HG03066 (cell line): ENCODE data around the gene DCAF4.
A peak's percentile ranks its signal among the peaks of the same experiment; 100 is the strongest.

Experiments
- ATAC-seq: cut with Tn5 transposase; IDR thresholded peaks from one replicate; pipeline ENCODE4 v1.9.1; 2021; ENCODE audit warnings: low read depth; ENCODE audit not compliant: unreplicated experiment

The DCAF4 gene, protein sequence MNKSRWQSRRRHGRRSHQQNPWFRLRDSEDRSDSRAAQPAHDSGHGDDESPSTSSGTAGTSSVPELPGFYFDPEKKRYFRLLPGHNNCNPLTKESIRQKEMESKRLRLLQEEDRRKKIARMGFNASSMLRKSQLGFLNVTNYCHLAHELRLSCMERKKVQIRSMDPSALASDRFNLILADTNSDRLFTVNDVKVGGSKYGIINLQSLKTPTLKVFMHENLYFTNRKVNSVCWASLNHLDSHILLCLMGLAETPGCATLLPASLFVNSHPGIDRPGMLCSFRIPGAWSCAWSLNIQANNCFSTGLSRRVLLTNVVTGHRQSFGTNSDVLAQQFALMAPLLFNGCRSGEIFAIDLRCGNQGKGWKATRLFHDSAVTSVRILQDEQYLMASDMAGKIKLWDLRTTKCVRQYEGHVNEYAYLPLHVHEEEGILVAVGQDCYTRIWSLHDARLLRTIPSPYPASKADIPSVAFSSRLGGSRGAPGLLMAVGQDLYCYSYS

DNA sequence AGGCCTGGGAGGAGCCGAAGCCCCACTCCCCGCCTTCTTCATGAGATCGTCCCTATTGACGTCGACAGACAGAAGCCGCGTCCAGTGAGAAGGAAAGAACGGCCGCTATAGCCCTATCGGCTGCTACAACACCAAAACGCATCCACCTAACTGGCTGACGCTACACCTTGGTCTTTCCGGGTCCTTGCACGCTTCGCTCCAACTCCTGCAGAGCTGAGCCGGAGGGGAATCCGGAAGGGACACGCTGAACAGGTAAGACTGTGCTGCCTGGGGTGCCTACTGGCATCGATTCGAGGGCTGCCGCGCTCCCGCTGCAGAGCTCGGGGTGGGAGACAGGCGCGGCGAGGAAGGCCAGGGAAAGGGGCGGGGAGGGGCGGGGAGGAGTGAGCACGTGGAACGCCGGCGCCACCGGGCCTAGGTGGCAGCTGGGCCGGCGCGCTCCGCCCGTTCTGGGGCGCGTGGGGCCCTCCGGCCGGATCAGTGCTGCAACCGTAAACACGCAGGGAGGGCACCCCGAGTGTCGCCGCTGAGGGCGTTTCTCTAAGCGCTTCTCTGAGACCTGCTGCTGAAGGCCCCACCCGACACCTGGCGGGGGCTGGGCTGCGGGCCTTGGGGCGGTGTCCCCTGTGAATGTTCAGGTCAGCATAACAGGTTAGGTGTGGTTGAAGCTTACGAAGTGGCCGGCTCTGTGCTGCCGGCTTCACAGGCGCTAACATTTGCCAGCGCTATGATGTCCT, at the start of gene DCAF4:
TSS of gene DCAF4 (plus strand) at position 173 of the 737 bp plus-strand sequence. CDS start 11,515 bp downstream, outside the sequence.
- peak; percentile 97 for ATAC-seq

DNA sequence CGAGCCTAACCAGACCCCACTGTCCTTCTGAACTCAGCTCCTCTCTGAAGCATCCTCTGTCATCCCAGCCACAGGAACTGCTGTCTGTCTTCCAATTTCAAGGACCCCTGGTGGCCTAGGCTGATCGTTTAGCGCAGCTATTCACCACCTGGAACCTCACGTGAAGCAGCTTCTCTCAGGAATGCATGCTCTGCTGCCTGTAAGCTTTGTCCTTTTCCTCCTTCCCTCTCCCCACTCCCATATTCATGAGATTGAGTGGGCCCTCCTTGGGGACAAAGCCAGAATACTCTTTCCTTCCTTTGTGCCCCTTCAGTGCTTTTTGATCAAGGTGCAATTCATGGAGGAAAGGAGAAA, 49.6 kb upstream of the DCAF4 start:
- no peak for ATAC-seq

DNA sequence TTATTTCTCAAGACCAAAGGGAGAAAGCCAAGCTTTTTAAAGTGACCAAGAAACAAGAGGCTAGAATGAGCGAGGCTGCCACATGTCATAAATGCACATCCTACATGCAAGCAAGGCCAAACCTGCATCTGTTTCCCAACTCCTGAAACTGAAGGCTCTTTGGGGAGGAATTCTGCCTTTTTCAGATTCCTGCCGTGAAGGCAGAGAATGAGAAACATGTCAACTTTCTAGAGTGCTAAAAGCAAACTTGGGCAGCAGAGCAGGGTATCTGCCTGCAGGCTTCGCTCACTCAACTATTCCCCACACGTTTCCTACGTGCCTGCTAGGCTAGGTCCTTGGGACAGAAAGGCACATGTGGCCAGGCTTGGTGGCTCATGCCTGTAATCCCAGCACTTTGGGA, 47.5 kb upstream of the DCAF4 start:
- no peak for ATAC-seq

DNA sequence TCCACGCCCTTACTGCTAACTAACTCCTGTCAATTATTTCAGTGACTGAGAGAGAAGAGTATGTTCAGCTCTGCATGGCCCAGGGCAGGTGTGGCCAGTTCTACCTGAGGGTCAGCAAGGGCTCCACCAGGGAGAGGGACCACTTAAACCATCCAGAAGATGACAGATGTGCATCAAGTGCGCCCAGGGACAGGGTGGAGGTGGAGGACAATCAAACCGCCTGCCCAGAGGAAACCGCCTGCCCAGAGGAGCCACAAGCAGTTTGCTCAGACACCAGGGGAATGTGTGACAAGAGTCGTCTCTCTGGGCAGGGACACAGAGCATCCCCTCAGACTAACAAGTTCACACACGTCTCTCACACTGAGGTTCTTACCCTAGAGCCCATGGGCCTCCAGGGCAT, 46.8 kb upstream of the DCAF4 start:
- no peak for ATAC-seq

DNA sequence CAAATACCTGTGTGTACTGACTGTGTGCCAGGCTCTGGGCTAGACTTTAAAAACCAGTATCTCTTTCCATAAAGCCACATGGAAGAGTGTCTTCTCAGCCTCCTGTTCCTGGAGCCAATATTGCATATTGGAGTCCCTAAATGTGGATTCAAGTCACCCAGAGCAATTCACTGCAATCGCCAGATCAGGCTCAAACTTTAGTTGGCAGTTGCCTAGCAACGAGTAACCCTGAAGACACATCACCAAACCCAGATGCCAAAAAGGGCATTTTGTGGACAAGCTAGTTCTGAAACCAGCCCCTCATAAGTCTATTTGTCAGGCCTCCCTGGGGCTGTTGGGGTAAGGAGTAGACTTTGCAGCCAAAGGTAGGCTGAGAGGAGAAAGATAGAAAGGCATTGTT, 46.1 kb upstream of the DCAF4 start:
- no peak for ATAC-seq

DNA sequence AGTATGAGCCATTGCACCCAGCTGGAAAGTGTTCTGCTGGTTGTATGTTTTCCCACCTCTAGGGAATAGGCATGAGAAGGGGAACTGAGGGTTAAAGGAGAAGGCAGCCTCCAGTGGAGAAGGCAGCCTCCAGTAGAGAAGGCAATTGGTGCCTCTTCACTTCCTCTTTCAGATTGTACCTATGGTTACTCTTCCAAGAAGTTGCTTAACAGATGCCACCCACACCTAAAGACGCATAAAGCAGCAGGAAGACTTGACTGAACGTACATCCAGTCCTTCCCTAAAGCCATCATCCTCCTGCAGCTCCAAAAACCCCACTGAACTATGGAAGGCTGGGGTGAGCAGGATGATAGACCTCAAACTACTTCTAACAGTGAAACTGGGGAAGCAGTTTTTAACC, 45.4 kb upstream of the DCAF4 start:
- no peak for ATAC-seq

DNA sequence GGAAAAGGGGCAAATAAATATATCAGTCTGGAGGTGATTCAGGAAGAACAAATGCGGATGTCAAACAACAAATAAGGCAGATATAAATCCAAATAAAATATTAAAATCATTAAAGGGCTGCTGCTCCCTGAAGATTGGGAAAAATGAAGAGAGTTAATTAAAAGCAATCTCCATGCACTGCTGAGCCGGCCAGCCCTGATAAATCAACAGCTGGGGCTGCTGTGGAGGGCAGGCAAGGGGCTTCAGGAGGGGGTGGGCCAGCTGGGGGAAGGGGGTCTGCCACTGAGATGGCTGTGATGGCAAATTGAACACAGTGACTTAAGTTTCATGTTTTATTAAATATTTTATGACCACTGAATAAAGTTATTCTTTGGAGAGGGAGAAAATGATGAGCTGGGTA, 44.7 kb upstream of the DCAF4 start:
- ATAC-seq: no peak

DNA sequence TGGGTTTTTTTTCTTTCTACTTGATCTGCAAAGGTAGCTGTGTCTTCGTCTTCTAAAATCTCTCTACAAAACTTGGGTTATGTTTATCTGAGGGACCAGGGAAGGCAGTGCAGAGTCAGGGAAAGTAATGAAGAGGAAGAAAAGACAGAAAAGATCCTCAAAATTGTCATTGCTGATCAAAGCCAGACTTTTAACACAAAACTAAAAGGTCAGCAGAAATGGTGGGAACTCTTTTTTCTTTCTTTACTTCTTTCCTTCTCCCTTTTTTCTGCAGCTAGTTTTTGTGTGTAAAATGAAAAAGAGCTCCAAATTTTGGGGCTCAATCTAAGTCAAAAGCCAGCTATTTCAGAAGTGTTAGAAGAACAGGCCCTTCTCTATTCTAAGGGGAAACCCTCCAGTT, 44.2 kb upstream of the DCAF4 start:
- no peak for ATAC-seq

DNA sequence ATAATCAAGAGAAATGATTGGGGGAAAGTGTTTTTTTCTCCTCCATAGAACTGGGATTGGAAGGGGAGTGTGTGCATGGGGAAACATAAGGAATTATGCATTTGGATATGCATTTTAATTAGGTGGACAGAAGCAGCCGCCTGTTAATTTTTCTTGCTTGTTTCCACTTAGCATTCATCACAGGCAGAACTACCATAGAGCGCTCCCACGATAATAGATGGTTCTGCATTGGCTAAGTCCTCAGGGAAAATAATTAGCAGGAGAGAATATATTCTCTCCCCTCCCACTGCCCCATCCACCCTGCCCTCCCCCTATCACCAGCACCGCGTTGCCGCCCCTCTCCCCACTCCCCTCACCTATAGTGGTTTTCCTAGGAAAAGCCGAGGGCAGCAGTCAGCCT, 43.8 kb upstream of the DCAF4 start:
- ATAC-seq: no peak

DNA sequence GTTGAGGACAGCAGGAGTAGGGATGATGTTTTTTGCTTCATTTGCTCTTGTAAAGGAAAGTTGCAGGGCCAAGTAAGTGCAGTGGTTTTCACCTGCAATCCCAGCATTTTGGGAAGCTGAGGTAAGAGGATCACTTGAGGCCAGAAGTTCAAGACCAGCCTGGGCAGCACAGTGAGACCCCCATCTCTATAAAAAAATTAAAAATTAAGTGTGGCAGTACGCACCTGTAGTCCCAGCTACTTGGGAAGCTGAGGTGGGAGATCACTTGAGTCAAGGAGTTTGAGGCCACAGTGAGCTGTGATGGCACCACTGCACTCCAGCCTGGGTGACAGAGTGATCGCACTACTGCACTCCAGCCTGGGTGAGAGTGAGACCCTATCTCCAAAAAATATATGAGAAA, 43.2 kb upstream of the DCAF4 start:
- no peak for ATAC-seq

DNA sequence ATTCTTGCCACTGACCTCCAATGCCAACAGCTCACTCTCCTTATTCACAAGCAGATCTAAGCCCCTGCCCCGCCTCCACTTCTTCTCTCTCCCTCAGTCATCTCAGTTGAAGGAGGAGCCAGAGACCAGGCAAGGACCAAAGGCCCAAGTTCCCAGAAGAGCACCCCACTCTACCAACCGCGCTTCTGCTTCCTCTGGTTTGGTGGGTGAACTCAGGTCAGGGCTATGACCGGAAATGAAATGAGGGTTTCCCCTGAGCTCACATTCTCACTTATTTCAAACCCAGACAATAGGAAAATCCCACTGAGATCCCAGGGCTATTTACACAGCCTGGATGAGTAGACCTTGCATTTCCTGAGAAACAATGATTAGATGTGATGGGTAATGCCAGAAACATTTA, 42.3 kb upstream of the DCAF4 start:
- ATAC-seq: peak; percentile 62

DNA sequence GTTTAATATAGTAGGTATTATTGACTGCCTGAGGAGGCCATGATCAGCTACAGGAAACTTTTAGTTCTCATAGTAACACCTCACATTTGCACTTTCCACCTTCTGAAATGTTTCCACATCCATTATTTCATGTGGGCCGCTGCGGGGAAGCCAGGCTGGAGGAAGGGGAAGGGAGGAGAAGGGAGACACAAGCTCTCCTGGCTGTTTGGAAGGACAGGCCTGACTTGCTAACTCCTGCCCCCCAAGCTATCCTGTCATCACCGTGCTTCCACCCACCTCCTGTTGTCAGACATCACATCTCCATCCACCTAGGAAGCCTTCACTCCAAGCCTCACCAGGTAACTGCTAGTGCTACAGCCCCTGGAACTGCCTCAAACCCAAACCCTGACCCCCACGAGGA, 41.9 kb upstream of the DCAF4 start:
- no peak for ATAC-seq

DNA sequence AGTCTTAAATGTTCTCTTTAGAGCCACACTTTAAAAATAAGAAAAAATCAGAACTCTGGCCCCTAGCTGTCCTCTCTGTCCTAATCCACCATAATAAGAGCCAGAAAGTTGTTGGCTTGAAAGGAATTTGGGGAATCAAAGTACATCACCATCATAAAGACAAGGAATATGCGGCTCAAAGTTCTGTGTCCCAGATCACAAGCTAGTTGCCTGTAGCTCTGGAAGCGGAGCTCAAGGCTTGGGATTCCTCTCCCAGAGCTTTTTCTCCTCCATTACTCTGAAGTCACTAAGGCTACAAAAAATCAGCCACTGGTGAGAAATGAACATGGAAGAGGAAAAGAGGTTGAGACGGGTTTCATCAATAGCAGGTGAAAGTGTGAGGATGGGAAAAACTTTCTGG, 38.8 kb upstream of the DCAF4 start:
- no peak for ATAC-seq

DNA sequence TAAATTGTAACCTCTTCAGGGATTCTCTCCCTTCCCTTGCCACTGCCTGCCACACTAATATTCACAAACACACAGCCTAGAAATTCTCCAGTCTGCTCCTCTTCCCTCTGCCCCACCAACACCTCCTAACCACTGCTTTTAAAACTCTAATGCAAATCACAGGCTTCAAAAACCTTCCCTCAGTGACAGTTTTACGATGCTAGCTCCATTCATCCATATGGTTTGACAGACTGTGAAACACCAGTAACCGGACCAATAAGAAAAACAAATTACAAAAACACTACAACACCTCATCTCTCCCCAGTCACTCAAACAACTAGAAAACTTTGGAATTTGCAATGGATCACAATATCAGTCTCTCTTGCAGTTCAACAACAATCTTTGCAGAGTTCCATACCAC, 38.1 kb upstream of the DCAF4 start:
- ATAC-seq: no peak

DNA sequence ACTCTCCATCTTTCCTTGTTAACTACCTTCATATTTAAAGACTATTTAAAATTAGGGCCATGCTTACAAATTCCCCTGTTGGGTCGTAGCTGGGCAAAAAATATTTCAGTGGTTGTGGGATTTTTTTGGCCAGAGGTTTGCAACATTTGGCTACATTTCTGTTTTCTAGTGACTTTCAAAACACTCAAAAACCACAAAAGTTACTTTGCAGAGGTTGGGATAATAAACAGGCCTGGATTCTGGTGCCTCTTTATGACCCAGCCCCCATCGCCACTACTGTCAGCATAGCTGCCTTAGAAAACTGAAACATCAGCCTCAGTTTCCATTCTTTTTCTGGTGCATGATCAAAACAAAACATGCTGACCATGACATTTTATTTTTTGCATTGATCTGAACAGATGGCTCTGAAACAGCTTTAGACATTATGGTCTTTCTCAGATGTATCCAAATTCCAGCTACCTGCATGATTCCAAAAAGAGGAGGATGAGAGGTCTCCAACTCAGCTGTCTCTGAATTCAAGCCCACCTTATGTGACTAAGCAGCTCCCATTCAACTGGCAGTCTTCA, 37.5 kb upstream of the DCAF4 start:
- no peak for ATAC-seq

DNA sequence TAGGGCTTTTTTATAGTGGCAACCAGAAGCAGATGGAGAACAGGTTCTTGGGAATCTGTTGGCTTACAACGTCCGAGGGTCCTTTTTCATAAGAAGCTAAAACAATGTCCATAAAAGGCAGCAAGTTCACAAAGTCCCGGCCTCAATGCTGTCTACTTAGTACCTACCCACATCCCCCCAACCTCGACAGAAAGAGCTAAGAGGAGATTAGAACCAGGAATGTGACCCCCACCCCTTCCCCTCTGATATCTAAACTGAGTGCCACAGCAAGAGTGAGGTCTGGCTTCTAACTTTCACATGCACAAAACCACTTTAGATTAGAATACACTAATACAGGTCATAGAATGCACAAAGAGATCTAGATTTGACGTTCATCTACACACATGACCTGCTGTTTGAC, 36.9 kb upstream of the DCAF4 start:
- ATAC-seq: no peak

DNA sequence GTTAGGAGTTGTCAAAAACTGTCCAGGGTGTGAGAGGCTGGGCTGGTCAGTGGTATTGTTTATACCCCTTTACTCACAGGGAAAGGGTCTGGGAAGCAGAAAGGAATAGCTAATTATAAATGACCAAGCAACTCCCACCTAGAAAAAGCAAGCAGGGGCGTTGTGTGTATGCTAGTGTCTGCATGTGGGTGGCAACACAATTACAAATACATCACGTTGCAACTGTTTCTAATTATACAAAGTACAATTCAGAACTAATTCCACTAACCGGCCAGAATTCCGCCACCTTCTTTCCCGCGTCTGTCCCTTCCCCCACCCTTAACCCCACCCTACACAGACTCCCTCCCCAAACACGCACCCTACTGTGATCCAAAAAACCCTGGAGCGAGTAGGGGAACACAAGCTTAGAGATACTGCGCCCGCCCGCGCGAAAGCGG, 34.6 kb upstream of the DCAF4 start:
- ATAC-seq: no peak

DNA sequence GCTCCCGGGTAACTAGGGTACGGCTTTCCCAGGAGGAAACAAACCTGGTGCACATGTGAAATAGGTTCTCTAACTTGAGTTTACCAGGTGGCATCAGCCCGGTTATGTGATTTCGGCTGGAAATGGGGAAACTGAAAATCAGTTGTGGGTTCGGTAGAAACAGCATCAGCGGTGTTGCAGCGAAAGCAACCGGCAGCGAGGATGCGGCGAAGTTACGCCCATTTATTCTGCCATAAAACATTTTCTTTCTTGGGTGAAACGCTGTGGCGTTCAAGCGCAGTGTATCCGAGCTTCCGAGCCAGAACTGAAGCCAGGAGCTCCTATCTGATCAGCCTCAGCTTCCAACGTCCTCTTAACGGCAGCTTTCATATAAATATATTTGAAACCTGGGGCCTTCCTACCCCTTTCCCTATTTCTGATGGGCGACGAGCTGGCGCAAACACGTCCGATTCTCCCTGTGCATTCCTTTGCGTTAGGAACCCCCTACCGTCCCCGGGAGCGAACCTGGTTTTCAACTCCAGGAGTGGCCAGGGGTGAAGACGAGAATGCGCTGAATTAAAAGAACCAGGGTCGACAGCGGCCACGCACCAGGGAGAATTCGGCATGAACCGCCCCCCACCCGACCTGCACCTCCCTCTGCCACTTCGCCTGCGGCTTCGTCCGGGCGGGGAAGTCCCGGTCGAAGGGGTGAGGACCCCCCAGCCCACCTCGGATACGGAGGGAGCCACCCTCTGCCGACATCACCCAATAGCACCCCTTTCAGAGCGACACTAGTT, 34.0 kb upstream of the DCAF4 start:
- no peak for ATAC-seq

DNA sequence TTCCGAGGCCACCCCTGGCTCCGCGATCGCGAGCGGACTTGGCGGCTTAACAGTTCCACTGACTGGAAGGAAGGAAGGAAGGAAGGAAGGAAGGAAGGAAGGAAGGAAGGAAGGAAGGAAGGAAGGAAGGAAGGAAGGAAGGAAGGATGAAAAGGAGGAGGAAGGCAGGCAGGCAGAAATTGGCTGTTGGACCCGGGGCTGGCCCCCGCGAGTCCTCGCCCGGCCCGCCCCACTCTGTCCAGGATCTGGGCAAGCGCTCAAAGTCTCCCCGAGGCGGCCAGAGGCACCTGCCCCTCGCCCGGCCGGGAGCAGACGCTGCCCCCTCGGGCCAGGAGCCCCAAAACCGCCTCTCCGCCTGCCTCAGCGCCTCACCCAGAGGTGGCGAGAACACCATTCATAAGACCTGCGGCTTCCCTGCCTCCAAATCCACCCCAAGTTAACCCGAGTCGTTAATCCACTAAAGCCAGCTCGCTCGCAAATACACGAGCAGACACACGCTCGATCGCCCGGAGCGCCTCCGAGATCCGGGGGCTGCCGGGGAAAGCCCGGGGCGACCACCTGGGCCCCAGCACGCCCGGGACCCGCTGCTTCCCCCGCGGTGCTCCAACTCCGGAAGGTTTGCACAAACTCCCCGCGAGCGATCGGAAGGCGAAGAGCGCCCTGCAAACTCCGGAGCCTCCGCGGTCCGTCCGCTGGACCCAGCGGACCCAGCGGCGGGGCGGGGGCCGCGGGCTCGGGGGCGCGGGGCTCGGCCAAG, 33.2 kb upstream of the DCAF4 start:
- peak; percentile 11 for ATAC-seq

DNA sequence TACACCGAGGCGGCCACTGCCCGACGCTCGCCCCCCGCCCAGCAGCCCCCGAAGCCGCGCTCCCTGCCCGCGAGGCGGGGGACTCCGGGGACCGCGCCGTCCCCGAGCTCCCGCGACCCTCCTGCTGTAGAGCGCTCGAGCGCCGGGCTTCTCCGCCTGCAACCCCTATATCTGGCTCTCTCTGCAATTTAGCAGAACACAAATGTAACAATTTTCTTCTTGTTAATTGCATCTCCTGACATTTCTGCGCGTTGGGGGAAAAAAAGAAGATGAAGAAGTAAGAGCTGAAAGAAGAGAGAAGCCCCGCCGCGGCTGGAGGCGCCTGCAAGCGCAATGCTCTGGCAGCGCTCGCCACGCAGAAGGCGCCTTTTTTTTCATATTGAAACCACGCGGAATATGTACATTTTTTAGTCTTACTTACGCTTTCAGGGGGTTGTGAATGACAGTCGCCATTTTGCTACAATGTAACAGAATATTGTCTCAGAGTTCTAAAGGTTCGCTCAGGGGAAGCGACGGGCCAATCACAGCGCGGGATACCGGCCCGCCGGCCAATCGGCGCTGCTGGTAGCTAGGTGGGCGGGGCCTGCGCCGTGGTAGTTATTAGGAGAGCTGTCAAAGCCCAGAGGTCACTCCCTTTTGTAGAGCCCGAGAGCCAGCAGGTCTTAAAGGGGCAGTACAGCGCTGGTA, 32.5 kb upstream of the DCAF4 start, which contains the start of gene DPF3:
TSS of gene DPF3 (minus strand) at position 466 of the 687 bp plus-strand sequence. CDS start at position 453, 13 bp downstream.
- ATAC-seq: peak; percentile 91
